Lower lobe of right lung (tissue), 2 donors: ENCODE data around the gene TK2. TPM values are rescaled to one million over a fixed set of nuclear protein-coding genes. Genes with fewer than 3 reads are reported as not detected.

Experiments used
- ATAC-seq, 2 donors: fragments of 200-7000 bp; cut with Tn5 transposase; one replicate each; pipeline ENCODE4 v1.9.1; 2020 to 2022; ENCODE audit warnings: mild to moderate bottlenecking in 2 of 2, moderate library complexity in 2 of 2
- DNase-seq: peaks from one replicate; pipeline ENCODE4 v3.0.0-alpha.2; 2020
- H3K27ac ChIP-seq: fragments of 200-600 bp; one replicate; pipeline ENCODE4 v1.8.0; 2022
- H3K27me3 ChIP-seq: fragments of 200-600 bp; one replicate; pipeline ENCODE4 v1.8.0; 2022; ENCODE audit warnings: low read depth
- H3K36me3 ChIP-seq: fragments of 200-600 bp; one replicate; pipeline ENCODE4 v1.8.0; 2022; ENCODE audit warnings: mild to moderate bottlenecking
- H3K4me1 ChIP-seq: fragments of 200-600 bp; one replicate; pipeline ENCODE4 v1.8.0; 2022
- H3K4me3 ChIP-seq: fragments of 200-600 bp; one replicate; pipeline ENCODE4 v1.8.0; 2022; ENCODE audit warnings: mild to moderate bottlenecking
- H3K9me3 ChIP-seq: fragments of 200-600 bp; one replicate; pipeline ENCODE4 v1.8.0; 2022
- CTCF ChIP-seq: fragments of 200-600 bp; IDR thresholded peaks from one replicate; pipeline ENCODE4 v1.8.0; 2022; ENCODE audit warnings: antibody characterized with exemption, mild to moderate bottlenecking
- intact Hi-C: fragments of 100-400 bp; cut with DNase I; formaldehyde crosslinking; loops from one replicate; pipeline ENCODE4 v1.11.0; 2022
- total RNA-seq: library from RNA; stranded (reverse); fragmentation: NEBNext Ultra II Directional; extraction: Animal tissue kit (Norgen Biotek cat#: 25700); gene quantifications from one replicate; pipeline ENCODE4 v1.2.1, GENCODE V29; 2021
- donor health status: DM: no; HTN: yes; CAD: no; lungs with severe emphysema.

The TK2 gene
- total RNA-seq, 1 donor from 2014 or later, result 36.2 TPM

- intact Hi-C loops, result no loop called here
- DNase-seq (no peak), ATAC-seq (no peak)
- no peaks in the 10 kb centered on the region for H3K27me3 ChIP-seq
- H3K9me3 ChIP-seq, result no peaks in the 10 kb centered on the region
- H3K36me3 ChIP-seq, result peaks cover 36% of the 10 kb centered on the region
- no peak overlapping the region for H3K27ac ChIP-seq
- no peak for TF ChIP-seq CTCF
- H3K4me3 ChIP-seq, result no peak overlapping the region
- H3K4me1 ChIP-seq, result peaks cover 25% of the 10 kb centered on the region
Measured at GRCh38 chr16:66543541-66543940, 6.4 kb downstream of the TK2 start.

GRCh38 chr16:66542396-66542795, 7.5 kb downstream of the TK2 start:
- Histone ChIP-seq H3K36me3 (peaks cover 47% of the 10 kb centered on the region), H3K27ac (no peak overlapping the region), H3K4me1 (peaks cover 16% of the 10 kb centered on the region), H3K27me3 (no peaks in the 10 kb centered on the region), H3K4me3 (no peak overlapping the region), H3K9me3 (no peaks in the 10 kb centered on the region)
- TF ChIP-seq CTCF, result no peak
- no peak for ATAC-seq
- DNase-seq, result no peak
- intact Hi-C loops, result no loop called here

GRCh38 chr16:66541388-66542355, 8.2 kb downstream of the TK2 start:
- Histone ChIP-seq H3K4me1 (peaks cover 16% of the 10 kb centered on the region), H3K27me3 (no peaks in the 10 kb centered on the region), H3K36me3 (peaks cover 54% of the 10 kb centered on the region), H3K27ac (no peak overlapping the region), H3K9me3 (no peaks in the 10 kb centered on the region), H3K4me3 (no peak overlapping the region)
- ATAC-seq, result no peak
- DNase-seq, result no peak
- TF ChIP-seq CTCF, result no peak
- intact Hi-C loops, result no loop called here

- no peak for TF ChIP-seq CTCF
- intact Hi-C loops, result no loop called here
- H3K4me3 ChIP-seq, result no peak overlapping the region
- DNase-seq, result no peak
- H3K9me3 ChIP-seq, result no peaks in the 10 kb centered on the region
- peaks cover 16% of the 10 kb centered on the region for H3K4me1 ChIP-seq
- ATAC-seq, result no peak
- H3K36me3 ChIP-seq, result peaks cover 68% of the 10 kb centered on the region
- H3K27me3 ChIP-seq, result no peaks in the 10 kb centered on the region
- no peak overlapping the region for H3K27ac ChIP-seq
Measured at GRCh38 chr16:66539623-66540469, 10.1 kb downstream of the TK2 start.

- H3K4me1 ChIP-seq, result peaks cover 16% of the 10 kb centered on the region
- no peak overlapping the region for H3K27ac ChIP-seq
- no peak for TF ChIP-seq CTCF
- ATAC-seq, result no peak
- H3K27me3 ChIP-seq, result no peaks in the 10 kb centered on the region
- H3K9me3 ChIP-seq, result no peaks in the 10 kb centered on the region
- H3K4me3 ChIP-seq, result no peak overlapping the region
- intact Hi-C loops, result no loop called here
- H3K36me3 ChIP-seq, result peaks cover 68% of the 10 kb centered on the region
- no peak for DNase-seq
Measured at GRCh38 chr16:66538910-66539309, 11.0 kb downstream of the TK2 start.
